Fibroblast of lung (primary cell): ENCODE data around the gene ECHS1. TPM values are rescaled to one million over a fixed set of nuclear protein-coding genes. Genes with fewer than 3 reads are reported as not detected.

Experiments used
- DNase-seq, 2 donors: peaks; one replicate each; pipeline versions ENCODE4 v3.0.0 to v3.0.0-alpha.2; 2010; ENCODE audit warnings: low read depth in 2 of 2
- H2AFZ ChIP-seq: 2 replicates; pipeline ENCODE4 v1.5.1; 2012; ENCODE audit warnings: low read length, control low read depth, inconsistent platforms
- H3K27ac ChIP-seq: 2 replicates; pipeline ENCODE4 v1.5.1; 2011; ENCODE audit warnings: low read length, control low read depth; ENCODE audit not compliant: insufficient read depth
- H3K27me3 ChIP-seq: 2 replicates; pipeline ENCODE4 v1.5.1; 2011; ENCODE audit warnings: mild to moderate bottlenecking, low read length; ENCODE audit not compliant: control insufficient read depth, insufficient read depth
- H3K36me3 ChIP-seq: 2 replicates; pipeline ENCODE4 v1.5.1; 2011; ENCODE audit warnings: low read length; ENCODE audit not compliant: control insufficient read depth, insufficient read depth
- H3K4me1 ChIP-seq: 2 replicates; pipeline ENCODE4 v1.5.1; 2011; ENCODE audit warnings: low read length; ENCODE audit not compliant: control insufficient read depth, insufficient read depth; ENCODE audit errors: extremely low read depth
- H3K4me2 ChIP-seq: 2 replicates; pipeline ENCODE4 v1.5.1; 2011; ENCODE audit warnings: low read length, control low read depth; ENCODE audit not compliant: insufficient read depth; ENCODE audit errors: extremely low read depth
- H3K4me3 ChIP-seq, 4 experiments: fragments of 200-600 bp in 1 of 4; sonication (generic) in 1 of 4; replicated peaks in 1 of 4; 2 replicates each; pipeline ENCODE4 v1.5.1; 2011 to 2016; ENCODE audit warnings: low read length in 4 of 4, low read depth in 3 of 4, mild to moderate bottlenecking in 3 of 4, control low read depth in 2 of 4, inconsistent platforms in 1 of 4, mixed read lengths in 1 of 4; ENCODE audit not compliant: insufficient read depth in 1 of 4; ENCODE audit errors: control extremely low read depth in 1 of 4
- H3K79me2 ChIP-seq: 2 replicates; pipeline ENCODE4 v1.5.1; 2012; ENCODE audit warnings: mild to moderate bottlenecking, low read length, inconsistent platforms; ENCODE audit not compliant: control insufficient read depth, insufficient read depth
- H3K9ac ChIP-seq: 2 replicates; pipeline ENCODE4 v1.5.1; 2011; ENCODE audit warnings: mild to moderate bottlenecking, low read length, control low read depth; ENCODE audit not compliant: insufficient read depth
- H3K9me3 ChIP-seq: 2 replicates; pipeline ENCODE4 v1.5.1; 2012; ENCODE audit warnings: low read depth, low read length; ENCODE audit not compliant: control insufficient read depth, insufficient read depth
- H4K20me1 ChIP-seq: 2 replicates; pipeline ENCODE4 v1.5.1; 2011; ENCODE audit warnings: low read length; ENCODE audit not compliant: control insufficient read depth, insufficient read depth; ENCODE audit errors: extremely low read depth
- CTCF ChIP-seq, 2 donors: IDR thresholded peaks in 1 of 2; conservative IDR thresholded peaks in 1 of 2; 1 replicate in 1 of 2; 2 replicates in 1 of 2; pipeline ENCODE4 v1.5.1; 2011 to 2012; ENCODE audit warnings: low read length in 2 of 2, control low read depth in 1 of 2, inconsistent platforms in 1 of 2, low read depth in 1 of 2, mild to moderate bottlenecking in 1 of 2
- EZH2 ChIP-seq: IDR thresholded peaks from 2 replicates; pipeline ENCODE4 v1.5.1; 2012; ENCODE audit warnings: low read length, control low read depth, mild to moderate bottlenecking; ENCODE audit errors: missing control alignments
- polyA minus RNA-seq: library from RNA; depleted of rRNA, polyadenylated mRNA; stranded (reverse); fragments of >200 nt; gene quantifications from 2 replicates; pipeline ENCODE4 v1.2.3, GENCODE V29; 2011; ENCODE audit warnings: low replicate concordance
- polyA plus RNA-seq, 2 donors: library from polyadenylated mRNA; depleted of rRNA in 1 of 2; stranded (reverse) in 1 of 2; unstranded in 1 of 2; fragments of >200 nt; gene quantifications; 2 replicates each; pipeline ENCODE4 v1.2.1, GENCODE V29; 2011 to 2012; ENCODE audit warnings: missing spikeins in 1 of 2
- total RNA-seq: library from RNA; depleted of rRNA; stranded (reverse); fragments of >200 nt; gene quantifications from 2 replicates; pipeline ENCODE4 v1.2.1, GENCODE V29; 2014

Gene ECHS1
- total RNA-seq = 48.5 and 63.9 TPM in 2 replicates
- 71.9 and 89.3 TPM in 2 replicates for polyA plus RNA-seq
- polyA plus RNA-seq (2012) = 89.0 and 131 TPM in 2 replicates
- polyA minus RNA-seq = 84.0 and 124 TPM in 2 replicates

GRCh38 chr10:133373174-133374090 is at the start of gene ECHS1:
ECHS1 (minus strand) TSS chr10:133373354; CDS start chr10:133373333, 21 bp downstream.
- Histone ChIP-seq H3K36me3 (peaks cover 11% of the 10 kb centered on the region), H3K79me2 (peaks cover 1% of the 10 kb centered on the region), H3K4me1 (peaks cover 2% of the 10 kb centered on the region), H3K27me3 (no peaks in the 10 kb centered on the region), H3K9ac (peak within 1 kb of the TSS; percentile 79), H2AFZ (peak within 1 kb of the TSS; percentile 85), H3K4me2 (peak within 1 kb of the TSS; percentile 53), H3K9me3 (no peaks in the 10 kb centered on the region), H3K4me3 (peak within 1 kb of the TSS; percentile 55 to 73 (median 69)), H3K27ac (peak within 1 kb of the TSS; percentile 47), H4K20me1 (no peaks in the 10 kb centered on the region)
- DNase-seq = peak; percentile 83 to 88
- TF ChIP-seq EZH2 (no peak), CTCF (conservative IDR thresholded peaks at IDR 0.05 in 1 of 2, IDR thresholded peaks at IDR 0.05 in 1 of 2; ENCODE audit: low read depth in 1 of 2, low read length in 2 of 2) (no peak)

- Histone ChIP-seq H3K4me2 (no peak overlapping the region), H4K20me1 (no peaks in the 10 kb centered on the region), H3K27me3 (no peaks in the 10 kb centered on the region), H3K79me2 (no peaks in the 10 kb centered on the region), H3K4me1 (no peaks in the 10 kb centered on the region), H3K36me3 (peaks cover 9% of the 10 kb centered on the region), H3K9me3 (no peaks in the 10 kb centered on the region), H3K27ac (no peak overlapping the region), H3K4me3 (no peak overlapping the region), H2AFZ (no peak overlapping the region), H3K9ac (no peak overlapping the region)
- no peak for DNase-seq
- TF ChIP-seq CTCF (conservative IDR thresholded peaks at IDR 0.05 in 1 of 2, IDR thresholded peaks at IDR 0.05 in 1 of 2; ENCODE audit: low read depth in 1 of 2, low read length in 2 of 2) (no peak), EZH2 (no peak)
These were observed 49.2 kb upstream of the ECHS1 start for GRCh38 chr10:133422223-133422806.
